ENCODE data around the gene TMEM198. TPM values are rescaled to one million over a fixed set of nuclear protein-coding genes. Genes with fewer than 3 reads are reported as not detected.
A peak's percentile ranks its signal among the peaks of the same experiment; 100 is the strongest.

TMEM198 gene
- total and polyA plus RNA-seq, 5 donors from 2014 or later, result 0.62 TPM; not detected in 4

DNA sequence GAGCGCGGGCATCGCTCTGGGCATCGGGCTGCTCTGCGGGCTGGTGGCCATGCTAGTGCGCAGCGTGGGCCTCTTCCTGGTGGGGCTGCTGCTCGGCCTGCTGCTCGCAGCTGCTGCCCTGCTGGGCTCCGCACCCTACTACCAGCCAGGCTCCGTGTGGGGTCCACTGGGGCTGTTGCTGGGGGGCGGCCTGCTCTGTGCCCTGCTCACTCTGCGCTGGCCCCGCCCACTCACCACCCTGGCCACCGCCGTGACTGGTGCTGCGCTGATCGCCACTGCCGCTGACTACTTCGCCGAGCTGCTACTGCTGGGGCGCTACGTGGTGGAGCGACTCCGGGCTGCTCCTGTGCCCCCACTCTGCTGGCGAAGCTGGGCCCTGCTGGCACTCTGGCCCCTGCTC, 3.8 kb downstream of the TMEM198 start:
- Histone ChIP-seq H3K9me3 (ENCODE audit: control insufficient read depth in 2 of 2, low read length in 2 of 2) (no peaks in the 10 kb centered on the region), H3K27ac (ENCODE audit: insufficient read depth, low read length, poor library complexity, severe bottlenecking) (no peak overlapping the region), H3K36me3 (ENCODE audit: control insufficient read depth, insufficient read depth, low read length) (no peaks in the 10 kb centered on the region), H3K4me3 (ENCODE audit: low read depth, low read length) (no peak overlapping the region), H3K4me1 (ENCODE audit: control insufficient read depth, insufficient read depth, low read length, poor library complexity, severe bottlenecking) (peaks cover 23% of the 10 kb centered on the region), H3K27me3 (ENCODE audit: control insufficient read depth, insufficient read depth, low read length) (peaks cover 4% of the 10 kb centered on the region)
- Mint-ChIP-seq H3K27ac (no peak overlapping the region), H3K27me3 (peaks cover 45% of the 10 kb centered on the region), H3K9me3 (peaks cover 0 to 9% (median 0%) of the 10 kb centered on the region in 7 donors), H3K4me3 (no peak overlapping the region), H3K36me3 (no peaks in the 10 kb centered on the region), H3K4me1 (peaks cover 0 to 23% (median 11%) of the 10 kb centered on the region in 4 donors)
- ATAC-seq (ENCODE audit: low read depth in 2 of 2) (no peak), DNase-seq (no peak)

DNA sequence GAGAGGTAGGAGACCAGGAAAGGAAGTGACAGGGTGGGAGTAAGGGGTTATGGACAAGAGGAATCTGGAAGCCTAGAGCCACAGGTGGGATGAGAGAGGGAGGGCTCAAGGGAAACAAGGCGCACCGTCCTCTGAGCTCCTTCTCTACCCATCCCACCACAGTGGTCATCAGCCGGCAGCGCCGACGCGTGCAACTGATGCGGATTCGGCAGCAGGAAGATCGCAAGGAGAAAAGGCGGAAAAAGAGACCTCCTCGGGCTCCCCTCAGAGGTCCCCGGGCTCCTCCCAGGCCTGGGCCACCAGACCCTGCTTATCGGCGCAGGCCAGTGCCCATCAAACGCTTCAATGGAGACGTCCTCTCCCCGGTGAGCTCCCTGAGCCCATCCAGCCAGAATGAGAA, 5.2 kb downstream of the TMEM198 start:
- Histone ChIP-seq H3K4me1 (ENCODE audit: control insufficient read depth, insufficient read depth, low read length, poor library complexity, severe bottlenecking) (peaks cover 21% of the 10 kb centered on the region), H3K9me3 (ENCODE audit: control insufficient read depth in 2 of 2, low read length in 2 of 2) (no peaks in the 10 kb centered on the region), H3K36me3 (ENCODE audit: control insufficient read depth, insufficient read depth, low read length) (no peaks in the 10 kb centered on the region), H3K27me3 (ENCODE audit: control insufficient read depth, insufficient read depth, low read length) (peaks cover 13% of the 10 kb centered on the region), H3K27ac (ENCODE audit: insufficient read depth, low read length, poor library complexity, severe bottlenecking) (no peak overlapping the region), H3K4me3 (ENCODE audit: low read depth, low read length) (no peak overlapping the region)
- ATAC-seq (ENCODE audit: low read depth in 2 of 2) (no peak), DNase-seq (no peak)
- H3K4me1 Mint-ChIP-seq, result peaks cover 0 to 31% (median 8%) of the 10 kb centered on the region in 4 donors
- no peak overlapping the region for H3K27ac Mint-ChIP-seq
- H3K4me3 Mint-ChIP-seq, result peak overlapping the region in 1 of 4 donors; percentile 44
- H3K9me3 Mint-ChIP-seq, result peaks cover 0 to 9% (median 0%) of the 10 kb centered on the region in 7 donors
- no peaks in the 10 kb centered on the region for H3K36me3 Mint-ChIP-seq
- H3K27me3 Mint-ChIP-seq, result peaks cover 52% of the 10 kb centered on the region

DNA sequence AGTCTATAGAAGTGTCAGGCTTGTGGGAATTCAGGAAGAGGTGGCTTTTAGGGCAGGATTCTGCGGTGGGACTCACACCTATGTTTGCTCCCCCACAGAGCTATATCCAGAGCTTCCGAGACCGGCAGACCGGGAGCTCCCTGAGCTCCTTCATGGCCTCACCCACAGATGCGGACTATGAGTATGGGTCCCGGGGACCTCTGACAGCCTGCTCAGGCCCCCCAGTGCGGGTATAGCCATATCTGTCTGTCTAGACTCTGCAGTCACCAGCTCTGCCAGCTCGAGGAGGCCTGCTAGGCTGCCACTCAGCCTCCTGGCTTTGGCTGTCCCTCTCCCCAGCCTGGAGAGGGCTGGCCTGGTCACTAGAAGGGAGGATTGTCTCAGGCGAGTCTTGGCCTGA, 5.8 kb downstream of the TMEM198 start:
- H3K27me3 ChIP-seq (ENCODE audit: control insufficient read depth, insufficient read depth, low read length), result peaks cover 13% of the 10 kb centered on the region
- peaks cover 18% of the 10 kb centered on the region for H3K4me1 ChIP-seq (ENCODE audit: control insufficient read depth, insufficient read depth, low read length, poor library complexity, severe bottlenecking)
- H3K36me3 ChIP-seq (ENCODE audit: control insufficient read depth, insufficient read depth, low read length), result no peaks in the 10 kb centered on the region
- H3K4me3 ChIP-seq (ENCODE audit: low read depth, low read length), result no peak overlapping the region
- DNase-seq, result no peak
- no peak for ATAC-seq (ENCODE audit: low read depth in 2 of 2)
- Mint-ChIP-seq H3K27me3 (peaks cover 47% of the 10 kb centered on the region), H3K4me3 (peak overlapping the region in 2 of 4 donors; percentile 21 to 33), H3K4me1 (peaks cover 0 to 25% (median 4%) of the 10 kb centered on the region in 4 donors), H3K36me3 (no peaks in the 10 kb centered on the region), H3K27ac (no peak overlapping the region), H3K9me3 (peaks cover 0 to 9% (median 0%) of the 10 kb centered on the region in 7 donors)
- no peak overlapping the region for H3K27ac ChIP-seq (ENCODE audit: insufficient read depth, low read length, poor library complexity, severe bottlenecking)
- no peaks in the 10 kb centered on the region for H3K9me3 ChIP-seq (ENCODE audit: control insufficient read depth in 2 of 2, low read length in 2 of 2)

DNA sequence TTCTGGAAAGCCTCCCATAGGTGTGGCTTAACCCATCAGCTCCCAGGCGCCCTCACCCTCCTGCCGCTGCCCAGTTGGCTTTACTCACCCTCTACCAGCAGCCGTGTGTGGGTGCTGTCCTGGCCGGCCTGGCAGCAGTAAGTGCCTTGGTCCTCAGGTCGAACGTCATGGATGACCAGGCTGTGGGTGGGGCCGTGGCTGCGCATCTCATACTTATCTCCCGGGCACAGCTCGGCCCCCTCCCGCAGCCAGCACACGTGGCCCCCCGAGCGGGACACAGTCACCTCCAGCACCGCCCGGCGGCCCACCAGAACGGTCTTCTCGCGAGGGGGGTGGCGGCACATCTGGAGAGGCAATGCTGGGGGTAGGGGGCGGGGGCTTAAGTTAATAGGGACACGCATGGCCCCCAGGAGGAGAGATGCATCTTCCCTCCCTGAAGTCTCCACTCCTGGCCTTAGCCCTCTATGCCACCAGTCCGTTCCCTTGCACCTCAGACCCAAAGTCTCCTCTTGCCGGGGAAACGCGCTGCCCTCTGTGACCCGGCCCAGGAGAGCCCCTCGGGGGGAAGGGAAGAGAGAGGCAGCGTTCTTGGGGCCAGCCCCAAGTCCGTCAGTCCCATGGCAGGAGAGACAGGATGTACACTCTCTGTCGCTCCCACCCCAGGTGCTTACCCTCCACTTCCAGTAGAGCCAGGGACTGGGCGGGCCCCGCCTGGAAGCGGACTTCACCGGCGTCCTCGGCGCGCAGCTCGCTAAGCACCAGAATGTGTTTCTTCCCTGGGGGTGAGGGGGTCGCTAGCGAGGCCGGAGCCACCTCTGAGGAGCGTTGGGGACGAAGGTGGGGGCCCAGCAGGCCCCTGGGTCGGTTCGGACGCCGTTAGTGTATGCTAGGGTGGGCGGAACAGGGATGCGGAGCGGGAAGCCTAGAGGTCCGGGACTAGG, 7.9 kb downstream of the TMEM198 start:
- H3K4me3 Mint-ChIP-seq, result peak overlapping the region; percentile 58 to 80 (median 73)
- peaks cover 48% of the 10 kb centered on the region for H3K27me3 Mint-ChIP-seq
- no peak overlapping the region for H3K4me3 ChIP-seq (ENCODE audit: low read depth, low read length)

DNA sequence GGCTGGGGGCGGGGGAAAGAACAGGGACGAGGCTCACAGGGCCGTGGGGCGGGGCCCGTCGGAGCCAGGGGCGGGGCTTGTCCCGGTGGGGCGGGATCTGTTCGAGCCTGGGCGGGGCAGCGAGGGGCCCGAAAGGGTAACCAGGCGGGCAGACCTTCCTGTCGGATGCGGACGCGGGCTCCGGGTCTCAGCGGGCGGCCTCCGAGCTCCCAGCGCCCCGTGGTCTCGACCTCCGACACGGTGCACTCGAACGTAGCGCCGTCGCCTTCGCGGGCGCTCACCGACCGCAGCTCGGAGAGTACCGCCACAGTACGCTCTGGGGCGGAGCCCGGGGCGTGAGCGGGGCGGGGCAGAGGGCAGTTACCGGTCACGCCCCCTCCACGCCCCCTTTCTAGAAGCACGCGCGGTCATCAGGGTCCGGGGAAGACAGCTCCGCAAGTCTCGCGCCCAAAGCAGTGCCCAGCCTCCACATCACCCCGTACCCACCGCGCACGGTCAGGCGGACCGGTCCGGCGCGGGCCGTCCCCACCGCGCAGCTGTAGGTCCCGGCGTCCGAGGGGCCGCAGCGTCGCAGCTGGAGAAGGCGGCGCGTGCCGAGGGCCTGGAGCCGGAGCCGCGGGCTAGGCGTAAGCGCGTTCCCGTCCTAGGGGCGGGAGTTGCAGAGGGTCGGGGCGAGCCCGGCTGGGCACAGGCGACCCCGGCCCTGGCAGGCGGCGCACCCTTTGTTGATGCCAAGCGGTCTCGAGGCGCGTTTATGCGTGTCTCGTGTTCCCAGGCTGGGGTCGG, 8.7 kb downstream of the TMEM198 start:
- H3K27me3 ChIP-seq (ENCODE audit: control insufficient read depth, insufficient read depth, low read length), result peaks cover 13% of the 10 kb centered on the region
- peaks cover 48% of the 10 kb centered on the region for H3K27me3 Mint-ChIP-seq

More for the DNA sequence above, 7.9 kb downstream of the TMEM198 start:
- Mint-ChIP-seq H3K4me1 (peaks cover 0 to 18% (median 2%) of the 10 kb centered on the region in 4 donors), H3K36me3 (no peaks in the 10 kb centered on the region), H3K9me3 (peaks cover 0 to 6% (median 0%) of the 10 kb centered on the region in 7 donors), H3K27ac (no peak overlapping the region)
- DNase-seq, result peak in 1 of 3 donors; percentile 33
- H3K36me3 ChIP-seq (ENCODE audit: control insufficient read depth, insufficient read depth, low read length), result no peaks in the 10 kb centered on the region
- H3K27me3 ChIP-seq (ENCODE audit: control insufficient read depth, insufficient read depth, low read length), result peaks cover 13% of the 10 kb centered on the region
- H3K27ac ChIP-seq (ENCODE audit: insufficient read depth, low read length, poor library complexity, severe bottlenecking), result no peak overlapping the region
- no peak for ATAC-seq (ENCODE audit: low read depth in 2 of 2)
- H3K4me1 ChIP-seq (ENCODE audit: control insufficient read depth, insufficient read depth, low read length, poor library complexity, severe bottlenecking), result peaks cover 18% of the 10 kb centered on the region
- no peaks in the 10 kb centered on the region for H3K9me3 ChIP-seq (ENCODE audit: control insufficient read depth in 2 of 2, low read length in 2 of 2)

DNA sequence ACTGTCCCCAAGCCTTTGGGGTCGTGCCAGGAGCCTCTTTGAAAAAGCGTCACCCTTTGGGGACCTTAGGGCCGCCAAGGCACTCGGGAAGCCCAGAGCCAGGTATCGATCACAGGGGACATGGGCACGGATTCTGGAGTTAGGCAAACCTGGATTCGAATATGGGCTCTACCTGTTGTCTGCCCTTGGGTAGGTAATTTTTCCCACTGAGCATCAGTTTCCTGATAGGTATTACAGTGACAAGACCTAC, 9.3 kb downstream of the TMEM198 start:
- H3K4me3 ChIP-seq (ENCODE audit: low read depth, low read length), result no peak overlapping the region
- H3K4me3 Mint-ChIP-seq, result peak overlapping the region; percentile 39 to 84 (median 66)
- peaks cover 0 to 6% (median 0%) of the 10 kb centered on the region in 7 donors for H3K9me3 Mint-ChIP-seq

More for the DNA sequence above, 8.7 kb downstream of the TMEM198 start:
- Mint-ChIP-seq H3K27ac (no peak overlapping the region), H3K9me3 (peaks cover 0 to 6% (median 0%) of the 10 kb centered on the region in 7 donors), H3K36me3 (no peaks in the 10 kb centered on the region), H3K4me1 (peaks cover 0 to 18% (median 2%) of the 10 kb centered on the region in 4 donors), H3K4me3 (peak overlapping the region; percentile 71 to 84 (median 78))
- H3K9me3 ChIP-seq (ENCODE audit: control insufficient read depth in 2 of 2, low read length in 2 of 2), result no peaks in the 10 kb centered on the region
- DNase-seq (peak; percentile 65 to 73 (median 72)), ATAC-seq (ENCODE audit: low read depth in 2 of 2) (peak; percentile 79 to 82)
- H3K36me3 ChIP-seq (ENCODE audit: control insufficient read depth, insufficient read depth, low read length), result no peaks in the 10 kb centered on the region
- no peak overlapping the region for H3K4me3 ChIP-seq (ENCODE audit: low read depth, low read length)
- H3K27ac ChIP-seq (ENCODE audit: insufficient read depth, low read length, poor library complexity, severe bottlenecking), result no peak overlapping the region
- H3K4me1 ChIP-seq (ENCODE audit: control insufficient read depth, insufficient read depth, low read length, poor library complexity, severe bottlenecking), result peaks cover 18% of the 10 kb centered on the region

DNA sequence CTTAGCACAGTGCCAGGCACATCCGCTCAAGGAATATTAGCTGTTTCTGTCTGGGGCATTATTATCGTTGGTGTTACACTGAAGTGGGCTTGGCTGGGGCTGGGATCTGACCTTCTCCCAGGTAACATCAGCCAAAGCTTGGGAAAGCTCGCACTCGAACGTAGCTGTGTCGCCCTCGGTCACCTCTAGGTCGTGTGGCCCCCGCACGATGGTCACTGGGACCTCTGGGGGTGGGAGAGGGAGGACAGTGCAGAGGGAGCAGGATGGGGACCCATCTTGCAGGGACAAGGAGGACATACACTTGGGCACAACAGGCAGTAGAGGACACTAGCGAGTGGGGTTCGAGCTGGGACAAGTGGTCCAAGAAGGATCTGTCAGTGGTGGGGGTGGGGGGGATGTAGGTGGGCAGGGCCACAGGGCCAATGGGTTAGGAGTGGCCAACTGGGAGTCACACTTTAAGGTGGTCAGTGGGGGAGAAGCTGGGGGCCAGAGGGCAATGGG, 9.7 kb downstream of the TMEM198 start:
- Histone ChIP-seq H3K36me3 (ENCODE audit: control insufficient read depth, insufficient read depth, low read length) (no peaks in the 10 kb centered on the region), H3K4me3 (ENCODE audit: low read depth, low read length) (no peak overlapping the region), H3K27ac (ENCODE audit: insufficient read depth, low read length, poor library complexity, severe bottlenecking) (no peak overlapping the region), H3K4me1 (ENCODE audit: control insufficient read depth, insufficient read depth, low read length, poor library complexity, severe bottlenecking) (peaks cover 18% of the 10 kb centered on the region), H3K27me3 (ENCODE audit: control insufficient read depth, insufficient read depth, low read length) (peaks cover 13% of the 10 kb centered on the region), H3K9me3 (ENCODE audit: control insufficient read depth in 2 of 2, low read length in 2 of 2) (no peaks in the 10 kb centered on the region)
- DNase-seq (no peak), ATAC-seq (ENCODE audit: low read depth in 2 of 2) (no peak)
- Mint-ChIP-seq H3K4me3 (peak overlapping the region in 3 of 4 donors; percentile 65 to 84 (median 66)), H3K36me3 (no peaks in the 10 kb centered on the region), H3K4me1 (peaks cover 0 to 18% (median 2%) of the 10 kb centered on the region in 4 donors), H3K27ac (no peak overlapping the region), H3K9me3 (peaks cover 0 to 4% (median 0%) of the 10 kb centered on the region in 7 donors), H3K27me3 (peaks cover 43% of the 10 kb centered on the region)

More for the DNA sequence above, 9.3 kb downstream of the TMEM198 start:
- Mint-ChIP-seq H3K4me1 (peaks cover 0 to 18% (median 2%) of the 10 kb centered on the region in 4 donors), H3K27ac (no peak overlapping the region), H3K27me3 (peaks cover 48% of the 10 kb centered on the region), H3K36me3 (no peaks in the 10 kb centered on the region)
- Histone ChIP-seq H3K9me3 (ENCODE audit: control insufficient read depth in 2 of 2, low read length in 2 of 2) (no peaks in the 10 kb centered on the region), H3K4me1 (ENCODE audit: control insufficient read depth, insufficient read depth, low read length, poor library complexity, severe bottlenecking) (peaks cover 18% of the 10 kb centered on the region), H3K36me3 (ENCODE audit: control insufficient read depth, insufficient read depth, low read length) (no peaks in the 10 kb centered on the region), H3K27me3 (ENCODE audit: control insufficient read depth, insufficient read depth, low read length) (peaks cover 13% of the 10 kb centered on the region), H3K27ac (ENCODE audit: insufficient read depth, low read length, poor library complexity, severe bottlenecking) (no peak overlapping the region)
- DNase-seq (no peak), ATAC-seq (ENCODE audit: low read depth in 2 of 2) (no peak)
